GF-D8 (cell line): ENCODE data around the gene TIMELESS.
"Not testable (repeated sequence)": the region's sequence is repeated elsewhere in the genome, so short reads cannot be mapped to it uniquely, and the experiment has no call there.

Experiments
- DNase-seq: peaks from one replicate; lab custom pipeline; 2025; lab: John Stamatoyannopoulos, UW

The TIMELESS gene

GRCh38 chr12:56462565-56462964 is 13.3 kb upstream of the TIMELESS start:
- no peak for DNase-seq

DNA sequence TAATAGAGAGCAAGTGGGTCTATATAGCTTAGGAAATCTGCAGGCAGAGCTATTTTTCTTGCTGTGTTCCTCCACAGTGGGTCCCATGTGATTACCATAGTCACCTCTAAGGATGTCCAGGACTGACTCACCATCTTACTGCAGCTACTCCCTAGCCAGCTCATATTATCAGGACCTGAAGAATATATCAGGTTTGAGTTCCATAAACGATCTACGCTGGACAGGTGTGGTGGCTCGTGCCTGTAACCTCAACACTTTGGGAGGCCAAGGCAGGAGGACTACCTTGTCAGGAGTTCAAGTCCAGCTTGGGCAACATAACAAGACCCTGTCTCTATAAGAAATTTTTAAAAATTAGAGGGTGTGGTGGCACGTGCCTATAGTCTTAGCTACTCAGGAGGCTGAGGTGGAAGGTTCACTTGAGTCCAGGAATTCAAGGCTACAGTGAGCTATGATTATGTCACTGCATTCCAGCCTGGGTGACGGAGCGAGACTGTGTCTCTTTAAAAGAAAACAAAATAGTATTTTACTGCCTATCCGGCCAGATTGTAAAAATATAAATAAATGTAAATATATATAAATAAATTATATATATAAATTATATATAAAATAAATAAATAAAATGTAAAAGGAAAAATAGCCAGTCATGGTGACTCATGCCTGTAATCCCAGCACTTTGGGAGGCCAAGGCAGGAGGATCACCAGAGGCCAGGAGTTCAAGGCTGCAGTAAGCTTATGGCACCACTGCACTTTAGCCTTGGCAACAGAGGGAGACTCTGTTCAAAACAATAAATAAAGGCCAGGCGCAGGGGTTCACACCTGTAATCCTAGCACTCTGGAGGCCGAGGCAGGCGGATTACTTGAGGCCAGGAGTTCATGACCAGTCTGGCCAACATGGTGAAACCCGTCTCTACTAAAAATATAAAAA is 12.3 kb upstream of the TIMELESS start:
- no peak for DNase-seq

GRCh38 chr12:56457817-56458216 is 8.6 kb upstream of the TIMELESS start:
- no peak for DNase-seq

DNA sequence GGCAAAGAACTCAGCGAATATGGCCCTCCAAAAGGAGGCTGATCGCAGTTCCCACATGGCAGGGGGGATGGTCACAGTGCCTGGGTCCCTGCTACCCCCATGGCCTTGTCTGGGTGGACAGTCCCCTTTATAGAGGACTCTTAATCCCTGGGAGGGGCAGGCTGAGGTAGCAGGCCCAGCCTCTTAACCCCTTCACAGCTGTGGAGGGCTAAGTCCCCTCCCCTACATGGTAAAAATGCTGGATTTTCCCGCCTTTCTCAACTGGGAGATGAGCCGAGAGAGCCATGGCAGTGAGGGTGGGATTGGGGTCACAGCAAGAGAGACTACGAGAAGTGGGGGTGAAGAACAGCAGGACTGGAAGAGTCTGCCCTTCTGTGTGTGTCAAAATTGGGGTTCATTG is 5.3 kb upstream of the TIMELESS start, which contains the start of gene MIP:
TSS of gene MIP (minus strand) at position 101 of the 400 bp plus-strand sequence. CDS start at position 57, 44 bp downstream.
- no peak for DNase-seq

DNA sequence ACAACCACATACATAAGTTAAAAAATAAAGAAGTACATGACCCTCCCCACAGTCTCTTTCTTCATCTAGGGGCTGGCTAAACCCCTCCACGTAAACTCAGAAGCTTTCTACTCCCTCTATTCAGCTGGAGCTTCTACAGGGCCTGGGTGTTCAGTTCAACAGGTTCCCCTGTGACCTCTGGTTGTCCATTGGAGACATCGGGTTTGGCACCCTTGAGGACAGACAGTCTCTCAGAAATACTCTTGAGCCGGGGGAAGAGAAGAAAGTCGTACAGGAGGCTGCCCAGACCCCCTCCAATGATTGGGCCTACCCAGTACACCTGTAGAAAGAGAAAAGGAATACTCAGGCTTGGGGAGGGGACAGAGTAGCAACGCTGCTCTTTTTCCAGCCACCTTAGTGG is 1.9 kb upstream of the TIMELESS start:
- no peak for DNase-seq

DNA sequence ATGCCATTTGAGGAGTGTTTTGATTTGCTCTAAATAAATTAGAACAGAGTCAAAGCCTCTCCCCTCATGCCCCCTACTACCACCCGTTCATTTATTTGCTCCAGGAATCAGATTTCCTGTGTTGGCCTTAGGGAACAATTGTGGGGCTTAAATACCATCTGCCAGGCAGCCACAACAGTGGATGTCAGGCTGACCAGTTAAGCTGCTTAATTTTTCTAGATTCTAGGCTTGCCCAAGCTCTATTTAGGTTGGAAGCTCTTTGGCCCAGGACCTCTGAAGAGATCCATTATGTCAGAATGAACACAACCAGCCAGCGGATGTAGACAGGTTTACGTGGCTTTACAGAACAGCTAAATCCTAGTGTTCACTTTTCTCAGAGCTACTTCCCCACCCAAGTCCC is 1.0 kb upstream of the TIMELESS start:
- no peak for DNase-seq

DNA sequence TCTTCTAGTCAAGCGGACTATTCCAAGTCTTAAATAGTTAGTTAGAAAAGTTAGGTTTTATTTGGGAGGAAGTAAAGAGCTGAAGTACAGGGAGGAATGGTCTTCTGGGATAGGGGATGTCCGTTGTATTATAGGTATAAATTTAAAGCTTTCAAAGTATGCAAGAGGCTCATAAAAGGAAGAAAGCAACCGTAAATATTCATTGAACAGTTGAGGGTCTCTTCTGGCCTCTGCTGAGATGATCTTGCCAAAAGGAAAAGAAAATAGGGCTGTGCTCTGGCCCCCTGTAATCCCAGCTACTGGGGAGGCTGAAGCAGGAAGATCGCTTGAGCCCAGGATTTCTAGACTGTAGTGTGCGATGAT is 377 bp upstream of the TIMELESS start:
- no peak for DNase-seq

DNA sequence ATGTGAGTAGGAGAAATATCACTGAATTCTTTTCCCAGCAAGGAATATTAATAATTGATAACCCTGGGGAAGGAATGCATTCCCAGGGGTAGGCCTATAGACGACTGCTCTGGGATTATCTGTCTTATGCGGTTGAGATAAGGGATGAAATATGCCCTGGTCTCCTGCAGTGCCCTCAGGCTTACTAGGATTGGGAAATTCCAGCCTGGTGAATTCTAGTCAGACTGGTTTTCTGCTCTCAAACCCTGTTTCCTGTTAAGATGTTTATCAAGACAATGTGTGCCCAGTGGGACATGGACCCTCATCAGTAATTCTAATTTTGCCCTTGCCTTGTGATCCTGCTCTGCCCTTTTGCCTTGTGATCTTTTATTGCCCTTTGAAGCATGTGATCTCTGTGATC is 6.0 kb downstream of the TIMELESS start:
- not testable (repeated sequence) for DNase-seq

DNA sequence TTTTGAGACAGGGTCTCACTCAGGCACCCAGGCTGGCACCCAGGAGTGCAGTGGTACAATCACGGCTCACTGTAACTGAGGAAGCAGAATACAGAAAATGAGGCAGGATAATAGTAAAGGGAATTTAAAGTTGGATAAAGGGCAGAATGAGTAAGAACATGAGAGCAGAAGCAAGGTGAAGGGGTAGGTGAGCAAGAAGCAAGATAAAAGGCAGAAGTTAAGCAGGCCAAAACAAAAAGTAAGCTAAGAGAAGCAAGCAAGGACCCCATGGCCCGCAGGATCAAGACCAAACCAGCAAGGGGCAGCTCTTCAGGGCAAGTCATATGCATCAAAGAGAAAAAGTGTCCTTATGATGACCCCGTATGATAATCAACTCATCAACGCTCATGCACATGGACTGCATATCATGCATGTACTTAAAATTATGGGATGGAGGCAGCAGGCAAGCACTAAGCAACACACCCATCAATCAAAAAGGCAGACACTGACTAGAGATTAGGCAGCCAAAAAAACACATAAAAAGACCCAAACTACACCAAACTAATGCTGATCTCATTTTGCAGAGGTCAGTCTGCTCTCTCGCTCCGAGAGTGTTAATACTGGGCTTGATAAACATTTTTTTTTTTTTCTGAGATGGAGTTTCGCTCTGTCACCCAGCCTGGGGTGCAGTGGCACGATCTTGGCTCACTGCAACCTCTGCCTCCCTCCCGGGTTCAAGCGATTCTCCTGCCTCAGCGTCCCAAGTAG is 11.6 kb downstream of the TIMELESS start:
- no peak for DNase-seq

- no peak for DNase-seq
Observed at GRCh38 chr12:56434828-56435227, 14.4 kb downstream of the TIMELESS start.

GRCh38 chr12:56431850-56432249 is 17.4 kb downstream of the TIMELESS start:
- DNase-seq, result no peak

GRCh38 chr12:56431288-56431687 is 17.9 kb downstream of the TIMELESS start:
- no peak for DNase-seq

DNA sequence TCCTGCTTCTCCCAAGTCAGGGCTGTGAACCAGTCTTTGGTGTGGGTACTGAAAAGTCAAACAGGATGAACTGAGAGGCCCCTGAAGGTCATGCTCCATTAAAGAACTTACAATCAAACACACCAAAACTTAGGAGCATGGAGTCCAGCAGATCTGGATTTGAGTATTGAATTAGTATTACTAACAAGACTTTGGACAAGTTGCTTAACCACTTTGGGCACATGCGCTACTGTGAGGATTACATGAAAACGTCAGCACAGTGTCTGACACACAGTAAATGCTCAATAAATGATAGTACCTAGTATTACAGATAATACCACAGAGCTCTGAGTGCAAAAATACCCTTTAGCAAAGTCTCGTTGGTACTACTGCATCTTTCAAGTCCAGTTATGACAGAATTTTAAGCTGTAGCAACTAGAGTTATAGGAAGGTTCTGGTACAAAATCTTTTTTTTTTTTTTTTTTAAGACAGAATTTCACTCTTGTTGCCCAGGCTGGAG is 23.2 kb downstream of the TIMELESS start:
- no peak for DNase-seq

DNA sequence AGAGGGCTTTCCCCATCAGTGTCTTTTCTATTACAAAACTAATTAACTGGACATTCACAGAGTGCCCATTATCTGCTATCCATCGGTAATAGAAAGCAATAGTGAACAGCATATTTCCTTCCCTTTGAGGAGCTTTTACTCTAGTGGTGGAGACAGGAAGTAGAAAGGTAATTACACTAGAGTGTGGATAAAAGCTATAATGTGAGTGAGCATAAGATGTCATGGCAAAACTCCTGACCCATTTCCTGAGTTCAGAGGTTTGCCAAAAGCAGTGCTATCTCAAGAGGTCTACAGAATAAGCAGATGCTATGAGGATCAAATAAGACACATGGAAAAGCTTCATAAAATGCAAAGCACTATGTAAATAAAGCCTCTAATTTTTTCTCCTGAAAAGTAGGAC is 24.0 kb downstream of the TIMELESS start:
- DNase-seq, result no peak

DNA sequence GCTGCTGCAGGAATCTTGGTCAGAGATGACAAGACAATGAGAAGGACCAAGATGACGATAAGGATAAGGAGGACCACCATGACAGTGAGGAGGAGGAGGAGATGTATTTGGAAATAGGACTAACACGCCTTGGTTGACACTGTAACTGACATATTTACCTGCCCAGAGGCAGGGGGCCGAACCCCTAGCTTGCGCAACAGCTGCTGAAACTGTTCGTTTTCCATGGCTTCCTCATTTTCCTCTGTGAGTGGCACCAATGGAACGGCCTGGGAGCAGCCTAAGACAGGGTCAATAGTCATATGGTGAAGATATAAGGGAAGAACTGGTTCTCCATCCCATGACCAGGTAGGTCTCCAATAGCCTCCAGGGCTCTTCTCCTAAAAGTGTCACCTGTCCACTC is 28.8 kb downstream of the TIMELESS start:
- DNase-seq, result no peak

GRCh38 chr12:56417739-56418138 is 31.5 kb downstream of the TIMELESS start:
- no peak for DNase-seq

DNA sequence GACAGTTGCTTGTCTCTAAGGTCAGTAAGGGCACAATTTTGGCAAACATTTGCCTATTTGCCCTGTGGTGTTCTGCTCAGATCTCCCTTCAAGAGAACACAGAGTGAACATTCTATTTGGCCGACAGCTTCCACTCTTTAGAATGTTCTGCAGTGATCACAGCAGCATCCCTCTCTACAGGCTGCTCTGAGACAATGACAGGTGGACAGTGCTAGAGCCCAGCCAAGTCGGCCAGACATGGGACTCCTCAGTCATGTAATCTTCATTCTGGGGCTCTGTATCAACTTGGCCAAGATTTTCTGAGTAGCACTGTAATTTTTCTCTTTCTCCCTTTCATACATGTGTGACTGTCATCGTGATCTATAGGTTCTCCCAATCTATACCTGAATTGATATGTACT is 34.8 kb downstream of the TIMELESS start:
- no peak for DNase-seq

DNA sequence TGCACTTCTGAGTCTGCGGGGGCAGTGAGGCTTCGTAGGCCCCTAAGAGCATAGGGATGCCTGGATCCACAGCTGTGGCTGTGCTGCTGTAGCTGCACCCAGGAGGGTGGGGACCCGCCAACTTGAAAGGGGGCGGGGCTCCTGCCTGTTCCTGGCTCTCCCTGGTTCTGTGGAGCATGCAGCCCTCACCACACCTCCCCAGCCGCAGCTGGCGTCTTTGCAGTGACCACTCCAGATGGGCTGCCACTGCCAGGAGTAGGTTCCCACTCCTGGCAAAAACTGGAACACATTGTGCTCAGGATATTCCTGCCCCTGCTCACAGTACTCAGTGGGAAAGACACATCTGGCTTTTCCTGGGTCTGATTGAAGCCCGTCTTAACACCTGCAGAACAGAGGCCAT is 35.8 kb downstream of the TIMELESS start:
- DNase-seq, result no peak

GRCh38 chr12:56411781-56412639 is 37.2 kb downstream of the TIMELESS start:
- DNase-seq, result no peak

- DNase-seq, result no peak
Observed at GRCh38 chr12:56410768-56411167, 38.5 kb downstream of the TIMELESS start.

DNA sequence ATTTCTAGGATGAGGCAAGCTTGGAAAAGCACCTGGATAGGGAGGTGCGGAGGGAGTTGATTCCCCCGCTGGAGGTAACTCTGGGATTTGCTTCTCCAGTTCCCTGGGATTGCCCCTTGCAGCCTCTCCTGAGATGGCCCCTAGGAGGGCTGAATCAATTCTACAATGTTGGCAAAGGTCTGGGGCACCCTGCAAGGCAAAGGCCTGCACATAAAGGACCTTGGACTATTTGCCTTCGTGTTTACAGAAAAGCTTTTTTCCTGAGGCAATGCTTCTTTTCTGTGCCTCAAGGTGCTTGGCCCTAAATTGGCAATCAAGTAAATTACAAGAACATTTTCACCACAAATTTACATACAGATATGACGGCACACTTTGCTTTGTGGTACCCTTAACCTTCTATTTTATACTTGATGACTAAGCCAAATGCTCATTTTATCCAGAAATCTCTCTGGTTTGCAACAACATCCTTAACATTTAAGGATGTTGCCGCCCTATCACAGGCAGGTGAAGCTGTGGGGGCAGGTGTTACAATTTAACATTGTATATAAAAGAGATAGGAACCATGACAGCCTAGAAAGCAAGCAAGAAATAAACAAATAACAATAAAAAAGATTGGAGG is 40.3 kb downstream of the TIMELESS start:
- DNase-seq, result no peak

DNA sequence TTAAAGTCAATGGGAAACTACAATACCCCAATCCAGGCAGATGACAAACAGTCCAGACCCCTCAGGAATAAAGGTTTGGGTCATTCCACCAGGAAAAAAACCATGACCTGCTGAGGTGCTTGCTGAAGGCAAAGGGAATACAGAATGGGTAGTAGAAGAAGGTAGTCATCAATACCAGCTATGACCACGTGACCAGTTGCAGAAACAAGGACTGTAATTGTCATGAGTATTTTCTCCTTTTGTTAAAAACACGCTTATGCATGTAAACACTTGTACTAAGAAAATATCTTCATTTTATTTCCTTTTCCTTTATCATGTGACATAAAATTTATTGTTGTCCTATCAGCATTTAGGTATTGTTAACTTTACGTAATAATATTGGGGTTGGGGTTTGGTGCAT is 45.0 kb downstream of the TIMELESS start:
- DNase-seq, result not testable (repeated sequence)
